ENCODE measurements around the gene CACFD1. TPM values are rescaled to one million over a fixed set of nuclear protein-coding genes. Genes with fewer than 3 reads are reported as not detected.
A peak's percentile ranks its signal among the peaks of the same experiment; 100 is the strongest.

The CACFD1 gene
- 10 to 100 TPM; 14.7 to 23.5 (median 18.7) TPM for polyA plus RNA-seq (ENCODE audit: low read depth in 6 of 6)

GRCh38 chr9:133459476-133460404 is at the start of gene CACFD1:
TSS of gene CACFD1 (plus strand) at chr9:133459978. CDS start at chr9:133460067, 89 bp downstream.
- H3K4me1 Mint-ChIP-seq = peaks cover 24 to 40% (median 36%) of the 10 kb centered on the region in 3 donors
- H3K27me3 Mint-ChIP-seq = no peaks in the 10 kb centered on the region
- no peaks in the 10 kb centered on the region for H3K36me3 Mint-ChIP-seq
- H3K9me3 Mint-ChIP-seq = no peaks in the 10 kb centered on the region
- peak within 1 kb of the TSS; percentile 98 to 100 (median 98) for H3K27ac Mint-ChIP-seq
- DNase-seq = peak; percentile 93
- peak within 1 kb of the TSS; percentile 90 to 100 (median 94) for H3K4me3 Mint-ChIP-seq
- peak; percentile 74 for ATAC-seq (ENCODE audit: low read depth in 2 of 2)

GRCh38 chr9:133415170-133415569 is 44.6 kb upstream of the CACFD1 start:
- Mint-ChIP-seq H3K27ac (peak overlapping the region in 2 of 6 donors; percentile 1 to 60), H3K4me1 (peaks cover 41 to 67% (median 61%) of the 10 kb centered on the region in 3 donors), H3K36me3 (peaks cover 0 to 12% of the 10 kb centered on the region in 2 donors), H3K27me3 (no peaks in the 10 kb centered on the region), H3K9me3 (peaks cover 0 to 6% (median 4%) of the 10 kb centered on the region in 7 donors), H3K4me3 (peak overlapping the region in 2 of 8 donors; percentile 19 to 90)
- ATAC-seq (ENCODE audit: low read depth in 2 of 2) (no peak), DNase-seq (no peak)

- H3K9me3 Mint-ChIP-seq = peaks cover 0 to 6% (median 4%) of the 10 kb centered on the region in 7 donors
- DNase-seq = peak; percentile 76
These were observed 42.0 kb upstream of the CACFD1 start, which contains the start of gene REXO4 for GRCh38 chr9:133417541-133418461. TSS of gene REXO4 (minus strand) at chr9:133418010. CDS start at chr9:133417844, 166 bp downstream.

GRCh38 chr9:133419005-133419404 is 40.8 kb upstream of the CACFD1 start:
- peaks cover 0 to 6% (median 4%) of the 10 kb centered on the region in 7 donors for H3K9me3 Mint-ChIP-seq
- peaks cover 58 to 74% (median 67%) of the 10 kb centered on the region in 3 donors for H3K4me1 Mint-ChIP-seq
- ATAC-seq (ENCODE audit: low read depth in 2 of 2) (no peak), DNase-seq (no peak)
- H3K36me3 Mint-ChIP-seq = no peaks in the 10 kb centered on the region
- no peaks in the 10 kb centered on the region for H3K27me3 Mint-ChIP-seq
- peak overlapping the region; percentile 88 to 94 (median 92) for H3K4me3 Mint-ChIP-seq
- peak overlapping the region in 5 of 6 donors; percentile 66 to 94 (median 75) for H3K27ac Mint-ChIP-seq

More at GRCh38 chr9:133417541-133418461, 42.0 kb upstream of the CACFD1 start, which contains the start of gene REXO4:
- H3K4me3 Mint-ChIP-seq = peak within 1 kb of the TSS; percentile 88 to 94 (median 92)
- H3K27ac Mint-ChIP-seq = peak within 1 kb of the TSS; percentile 64 to 94 (median 82)
- peak; percentile 71 to 78 for ATAC-seq (ENCODE audit: low read depth in 2 of 2)
- H3K36me3 Mint-ChIP-seq = no peaks in the 10 kb centered on the region
- no peaks in the 10 kb centered on the region for H3K27me3 Mint-ChIP-seq
- peaks cover 59 to 84% (median 74%) of the 10 kb centered on the region in 3 donors for H3K4me1 Mint-ChIP-seq

- Mint-ChIP-seq H3K27me3 (peaks cover 0 to 14% (median 8%) of the 10 kb centered on the region in 3 donors), H3K36me3 (no peaks in the 10 kb centered on the region), H3K27ac (peak overlapping the region; percentile 88 to 99 (median 97)), H3K9me3 (peaks cover 0 to 6% (median 4%) of the 10 kb centered on the region in 7 donors), H3K4me1 (peaks cover 44 to 60% (median 56%) of the 10 kb centered on the region in 3 donors), H3K4me3 (peak overlapping the region in 5 of 8 donors; percentile 1 to 73 (median 54))
- peak; percentile 69 to 81 for ATAC-seq (ENCODE audit: low read depth in 2 of 2)
- DNase-seq = peak; percentile 65
These were observed 39.4 kb upstream of the CACFD1 start for GRCh38 chr9:133420392-133420827.

- no peaks in the 10 kb centered on the region for H3K36me3 Mint-ChIP-seq
These were observed 37.9 kb upstream of the CACFD1 start, which contains the start of gene ADAMTS13 for GRCh38 chr9:133421615-133422542. TSS of gene ADAMTS13 (plus strand) at chr9:133422367. CDS start at chr9:133422444, 77 bp downstream.

GRCh38 chr9:133423216-133423615 is 36.6 kb upstream of the CACFD1 start:
- Mint-ChIP-seq H3K27me3 (peaks cover 0 to 42% (median 17%) of the 10 kb centered on the region in 3 donors), H3K4me1 (peaks cover 31 to 42% (median 31%) of the 10 kb centered on the region in 3 donors), H3K4me3 (no peak overlapping the region), H3K36me3 (no peaks in the 10 kb centered on the region), H3K27ac (peak overlapping the region in 2 of 6 donors; percentile 86 to 99), H3K9me3 (peaks cover 0 to 6% (median 4%) of the 10 kb centered on the region in 7 donors)
- ATAC-seq (ENCODE audit: low read depth in 2 of 2) (no peak), DNase-seq (no peak)

More at GRCh38 chr9:133421615-133422542, 37.9 kb upstream of the CACFD1 start, which contains the start of gene ADAMTS13:
- peak within 1 kb of the TSS; percentile 2 to 99 (median 94) for H3K27ac Mint-ChIP-seq
- DNase-seq = no peak
- peak within 1 kb of the TSS in 3 of 8 donors; percentile 22 to 76 (median 52) for H3K4me3 Mint-ChIP-seq
- H3K9me3 Mint-ChIP-seq = peaks cover 0 to 6% (median 4%) of the 10 kb centered on the region in 7 donors
- ATAC-seq (ENCODE audit: low read depth in 2 of 2) = no peak
- H3K4me1 Mint-ChIP-seq = peaks cover 38 to 45% (median 41%) of the 10 kb centered on the region in 3 donors
- peaks cover 0 to 29% (median 8%) of the 10 kb centered on the region in 3 donors for H3K27me3 Mint-ChIP-seq

- peaks cover 0 to 42% (median 17%) of the 10 kb centered on the region in 3 donors for H3K27me3 Mint-ChIP-seq
- ATAC-seq (ENCODE audit: low read depth in 2 of 2) (no peak), DNase-seq (no peak)
- no peak overlapping the region for H3K4me3 Mint-ChIP-seq
- peaks cover 21 to 33% (median 22%) of the 10 kb centered on the region in 3 donors for H3K4me1 Mint-ChIP-seq
- no peak overlapping the region for H3K27ac Mint-ChIP-seq
- H3K36me3 Mint-ChIP-seq = no peaks in the 10 kb centered on the region
- peaks cover 0 to 4% (median 3%) of the 10 kb centered on the region in 7 donors for H3K9me3 Mint-ChIP-seq
These were observed 35.6 kb upstream of the CACFD1 start for GRCh38 chr9:133424187-133424586.

GRCh38 chr9:133425049-133425632 is 34.6 kb upstream of the CACFD1 start:
- H3K9me3 Mint-ChIP-seq = no peaks in the 10 kb centered on the region
- DNase-seq (no peak), ATAC-seq (ENCODE audit: low read depth in 2 of 2) (no peak)
- peaks cover 16 to 32% (median 24%) of the 10 kb centered on the region in 3 donors for H3K4me1 Mint-ChIP-seq
- no peak overlapping the region for H3K4me3 Mint-ChIP-seq
- peaks cover 0 to 42% (median 17%) of the 10 kb centered on the region in 3 donors for H3K27me3 Mint-ChIP-seq
- H3K36me3 Mint-ChIP-seq = no peaks in the 10 kb centered on the region
- no peak overlapping the region for H3K27ac Mint-ChIP-seq

GRCh38 chr9:133426011-133426410 is 33.8 kb upstream of the CACFD1 start:
- DNase-seq = no peak
- Mint-ChIP-seq H3K4me3 (peak overlapping the region in 1 of 8 donors; percentile 15), H3K27ac (no peak overlapping the region), H3K9me3 (no peaks in the 10 kb centered on the region), H3K27me3 (peaks cover 0 to 42% (median 17%) of the 10 kb centered on the region in 3 donors), H3K36me3 (no peaks in the 10 kb centered on the region), H3K4me1 (peaks cover 10 to 26% (median 17%) of the 10 kb centered on the region in 3 donors)
- ATAC-seq (ENCODE audit: low read depth in 2 of 2) = no peak

GRCh38 chr9:133427658-133428348 is 32.0 kb upstream of the CACFD1 start:
- Mint-ChIP-seq H3K36me3 (no peaks in the 10 kb centered on the region), H3K4me3 (peak overlapping the region; percentile 64 to 82 (median 76)), H3K9me3 (no peaks in the 10 kb centered on the region), H3K4me1 (peaks cover 5 to 18% (median 7%) of the 10 kb centered on the region in 3 donors), H3K27me3 (peaks cover 0 to 42% (median 17%) of the 10 kb centered on the region in 3 donors), H3K27ac (peak overlapping the region in 1 of 6 donors; percentile 33)
- DNase-seq (no peak), ATAC-seq (ENCODE audit: low read depth in 2 of 2) (no peak)

All from naive B cell (primary cell).